ENCODE data around the gene BASP1. TPM values are rescaled to one million over a fixed set of nuclear protein-coding genes. Genes with fewer than 3 reads are reported as not detected.

Gene BASP1
- total and polyA plus RNA-seq, 2 donors (not counting 1 experiment from before 2014, with no cell fraction given): 53.0 to 66.4 TPM

- Histone ChIP-seq H3K27ac (ENCODE audit: low read length in 2 of 2) (peak overlapping the region in 1 of 2 donors; percentile 9), H3K4me1 (ENCODE audit: control insufficient read depth in 2 of 2, insufficient read depth in 2 of 2, low read length in 2 of 2) (peaks cover 9 to 10% of the 10 kb centered on the region in 2 donors), H3K27me3 (replicated peaks in 1 of 4; ENCODE audit: control extremely low read depth in 1 of 4, control insufficient read depth in 3 of 4, insufficient read depth in 4 of 4, low read length in 3 of 4) (no peaks in the 10 kb centered on the region), H3K9me3 (ENCODE audit: control extremely low read depth in 1 of 3, control insufficient read depth in 2 of 3, insufficient read depth in 1 of 3, low read length in 2 of 3) (no peaks in the 10 kb centered on the region), H3K36me3 (replicated peaks in 1 of 2; ENCODE audit: control extremely low read depth in 1 of 2, control insufficient read depth in 1 of 2, extremely low read depth in 1 of 2, insufficient read depth in 2 of 2, low read length in 1 of 2) (no peaks in the 10 kb centered on the region), H3K79me2 (ENCODE audit: control insufficient read depth, insufficient read depth, low read length) (peaks cover 13% of the 10 kb centered on the region), H3K9ac (ENCODE audit: low read length) (no peak overlapping the region), H3K4me2 (replicated peaks; ENCODE audit: low read depth, low read length, poor library complexity, severe bottlenecking) (no peak overlapping the region), H2AFZ (ENCODE audit: insufficient read depth, low read depth, low read length, poor library complexity, severe bottlenecking) (peak overlapping the region; percentile 41), H4K20me1 (ENCODE audit: control insufficient read depth, insufficient read depth, low read length, poor library complexity, severe bottlenecking) (peaks cover 9% of the 10 kb centered on the region), H3K4me3 (ENCODE audit: control extremely low read depth in 1 of 5, extremely low read depth in 1 of 5, insufficient read depth in 1 of 5, low read depth in 2 of 5, low read length in 4 of 5) (no peak overlapping the region)
- no peaks in the 10 kb centered on the region for H3K9me3 Mint-ChIP-seq (ENCODE audit: insufficient read depth)
- peak overlapping the region; percentile 37 for H3K27ac Mint-ChIP-seq
- 38% methylated on average over 1 of the region's 2 CpGs for WGBS (ENCODE audit: insufficient coverage)
- ChIA-PET CTCF (interaction anchor here (0.9 to 5.1 kb wide), 7 partner anchors 11 to 1104 kb away, joined by 3 to 135 read pairs (median 41); no protein-coding TSS in a partner anchor), POLR2A (no interaction called here)
- DNase-seq: no peak
- intact Hi-C loops (cut with micrococcal nuclease): no loop called here
- no peak for ATAC-seq (ENCODE audit: low read depth)
- H3K27me3 Mint-ChIP-seq: no peaks in the 10 kb centered on the region
- H3K4me1 Mint-ChIP-seq: peaks cover 22% of the 10 kb centered on the region
- H3K4me3 Mint-ChIP-seq: peak overlapping the region; percentile 8
- TF ChIP-seq EZH2 (IDR thresholded peaks at IDR 0.05; ENCODE audit: borderline replicate concordance, insufficient read depth, low read depth, low read length, poor library complexity, severe bottlenecking) (no peak), CTCF (IDR thresholded peaks at IDR 0.05) (no peak)
Measured at GRCh38 chr5:17213938-17214337, 3.5 kb upstream of the BASP1 start.

- Histone ChIP-seq H3K27me3 (replicated peaks in 1 of 4; ENCODE audit: control extremely low read depth in 1 of 4, control insufficient read depth in 3 of 4, insufficient read depth in 4 of 4, low read length in 3 of 4) (no peaks in the 10 kb centered on the region), H3K79me2 (ENCODE audit: control insufficient read depth, insufficient read depth, low read length) (peaks cover 23% of the 10 kb centered on the region), H3K9ac (ENCODE audit: low read length) (no peak overlapping the region), H3K4me3 (ENCODE audit: control extremely low read depth in 1 of 5, extremely low read depth in 1 of 5, insufficient read depth in 1 of 5, low read depth in 2 of 5, low read length in 4 of 5) (no peak overlapping the region), H3K9me3 (ENCODE audit: control extremely low read depth in 1 of 3, control insufficient read depth in 2 of 3, insufficient read depth in 1 of 3, low read length in 2 of 3) (no peaks in the 10 kb centered on the region), H3K27ac (ENCODE audit: low read length in 2 of 2) (no peak overlapping the region), H4K20me1 (ENCODE audit: control insufficient read depth, insufficient read depth, low read length, poor library complexity, severe bottlenecking) (peaks cover 18% of the 10 kb centered on the region), H3K4me2 (replicated peaks; ENCODE audit: low read depth, low read length, poor library complexity, severe bottlenecking) (no peak overlapping the region), H3K36me3 (replicated peaks in 1 of 2; ENCODE audit: control extremely low read depth in 1 of 2, control insufficient read depth in 1 of 2, extremely low read depth in 1 of 2, insufficient read depth in 2 of 2, low read length in 1 of 2) (no peaks in the 10 kb centered on the region), H3K4me1 (ENCODE audit: control insufficient read depth in 2 of 2, insufficient read depth in 2 of 2, low read length in 2 of 2) (peaks cover 18 to 20% of the 10 kb centered on the region in 2 donors), H2AFZ (ENCODE audit: insufficient read depth, low read depth, low read length, poor library complexity, severe bottlenecking) (peak overlapping the region; percentile 14)
- WGBS (ENCODE audit: insufficient coverage): no CpG with 5 or more reads among the region's 2 CpGs
- Mint-ChIP-seq H3K4me3 (no peak overlapping the region), H3K27me3 (no peaks in the 10 kb centered on the region), H3K9me3 (ENCODE audit: insufficient read depth) (no peaks in the 10 kb centered on the region), H3K4me1 (peaks cover 32% of the 10 kb centered on the region), H3K27ac (no peak overlapping the region)
- TF ChIP-seq EZH2 (IDR thresholded peaks at IDR 0.05; ENCODE audit: borderline replicate concordance, insufficient read depth, low read depth, low read length, poor library complexity, severe bottlenecking) (no peak), CTCF (IDR thresholded peaks at IDR 0.05) (no peak)
- ChIA-PET CTCF (interaction anchor here (0.6 to 5.1 kb wide), 21 partner anchors 10 to 1103 kb away, joined by 3 to 135 read pairs (median 13); no protein-coding TSS in a partner anchor), POLR2A (no interaction called here)
- no peak for ATAC-seq (ENCODE audit: low read depth)
- no peak for DNase-seq
- intact Hi-C loops (cut with micrococcal nuclease): loop anchor here (5.0 kb wide), 3 partner anchors 887 to 1532 kb away; no protein-coding TSS in a partner anchor
Measured at GRCh38 chr5:17214893-17215292, 2.5 kb upstream of the BASP1 start.

Data from B cell (primary cell).